Hematopoietic multipotent progenitor cell treated with erythropoietin and hydrocortisone succinate and interleukin-3 and kit ligand, for 17 days (in vitro differentiated cells): Measurements from ENCODE around the gene TENT5A.

Experiments used
- DNase-seq: peaks from one replicate; pipeline ENCODE4 v3.0.0-alpha.2; 2015; ENCODE audit warnings: low spot score

TENT5A gene

DNA sequence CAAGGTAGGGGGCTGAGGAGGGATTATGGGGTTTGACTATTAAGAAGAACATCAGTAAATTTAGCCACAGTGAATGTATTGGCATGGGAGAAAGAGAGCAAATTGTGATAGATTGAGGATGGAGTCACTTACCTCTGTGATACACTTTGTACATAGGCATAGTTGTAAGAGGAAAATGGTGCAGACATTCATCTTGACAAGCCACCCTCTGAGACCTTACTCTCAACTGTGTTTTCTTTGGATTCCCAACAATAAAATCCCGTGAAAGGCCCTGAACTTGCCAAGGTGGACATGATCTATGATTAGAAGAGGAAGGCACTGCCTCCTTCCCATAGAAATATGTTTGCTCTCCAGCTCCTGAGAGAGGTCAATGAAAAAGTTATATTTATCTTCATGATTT is 18.6 kb upstream of the TENT5A start:
- DNase-seq = no peak

DNA sequence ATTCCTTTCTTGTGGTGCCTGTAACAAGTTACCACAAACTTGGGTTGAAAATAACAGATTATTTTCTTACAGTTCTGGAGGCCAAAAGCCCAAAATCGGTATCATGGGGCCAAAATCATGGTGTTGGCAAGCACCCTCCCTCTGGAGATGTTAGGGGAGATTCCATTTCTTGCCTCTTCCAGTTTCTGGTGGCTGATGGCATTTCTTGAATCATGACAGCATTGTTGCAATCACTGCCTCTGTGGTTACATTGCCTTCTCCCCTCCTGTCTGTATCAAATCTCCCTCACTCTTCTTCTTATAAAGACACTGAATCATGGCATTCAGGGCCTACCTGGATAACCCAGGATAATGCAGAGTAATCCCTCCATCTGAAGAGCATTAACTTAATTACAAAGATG is 17.9 kb upstream of the TENT5A start:
- DNase-seq = no peak

GRCh38 chr6:81769824-81770223 is 17.3 kb upstream of the TENT5A start:
- DNase-seq = no peak

- no peak for DNase-seq
Observed at GRCh38 chr6:81768150-81768942, 15.9 kb upstream of the TENT5A start.

- DNase-seq = no peak
Observed at GRCh38 chr6:81767163-81767891, 14.8 kb upstream of the TENT5A start.

DNA sequence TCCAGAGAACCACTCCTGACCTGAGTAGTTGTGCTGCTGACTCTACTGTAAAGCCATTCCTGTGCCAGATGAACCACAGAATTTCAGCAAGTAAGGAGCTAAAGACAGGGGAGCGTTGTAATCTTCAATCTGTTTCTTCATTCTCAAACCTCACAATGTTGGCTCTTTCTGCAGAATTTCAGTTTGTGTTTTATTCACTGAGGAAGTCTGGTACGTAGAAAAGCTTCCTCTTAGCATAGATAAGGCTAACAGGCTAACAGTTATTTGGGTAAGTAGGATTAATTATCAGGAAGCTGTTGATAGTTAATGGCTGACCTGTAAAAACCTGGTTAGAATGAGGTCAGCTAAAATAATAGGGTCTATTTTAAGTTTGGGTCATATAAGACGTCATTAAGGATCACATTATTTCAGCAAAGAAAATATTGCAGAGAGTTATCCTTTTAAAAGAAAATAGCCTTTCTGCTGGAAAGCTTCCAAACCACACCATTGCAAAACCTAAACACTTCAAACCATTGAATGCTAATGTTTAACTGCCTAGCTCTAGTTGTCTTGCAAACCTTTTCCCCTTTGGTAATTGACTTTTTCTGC is 14.1 kb upstream of the TENT5A start:
- DNase-seq = no peak

DNA sequence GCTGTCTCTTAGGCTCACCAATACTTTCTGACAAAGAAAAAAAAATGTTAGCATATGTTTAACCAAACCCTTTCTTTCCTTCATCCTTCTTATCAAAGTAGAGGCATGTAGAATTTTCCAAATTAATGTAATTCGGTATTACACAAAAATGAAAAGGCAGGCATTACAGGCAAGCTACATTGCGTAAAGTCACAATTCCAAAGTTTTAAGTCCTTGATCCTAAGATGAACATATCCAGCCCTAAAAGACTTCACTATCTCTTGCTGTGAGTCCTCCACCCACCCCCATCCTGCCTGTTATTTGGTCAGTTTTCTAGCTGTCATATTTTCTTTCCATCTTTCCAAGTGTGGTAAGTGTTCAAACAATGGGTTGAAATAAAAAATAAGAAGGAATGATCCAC is 12.1 kb upstream of the TENT5A start:
- DNase-seq = no peak

- no peak for DNase-seq
Observed at GRCh38 chr6:81763968-81764367, 11.5 kb upstream of the TENT5A start.

DNA sequence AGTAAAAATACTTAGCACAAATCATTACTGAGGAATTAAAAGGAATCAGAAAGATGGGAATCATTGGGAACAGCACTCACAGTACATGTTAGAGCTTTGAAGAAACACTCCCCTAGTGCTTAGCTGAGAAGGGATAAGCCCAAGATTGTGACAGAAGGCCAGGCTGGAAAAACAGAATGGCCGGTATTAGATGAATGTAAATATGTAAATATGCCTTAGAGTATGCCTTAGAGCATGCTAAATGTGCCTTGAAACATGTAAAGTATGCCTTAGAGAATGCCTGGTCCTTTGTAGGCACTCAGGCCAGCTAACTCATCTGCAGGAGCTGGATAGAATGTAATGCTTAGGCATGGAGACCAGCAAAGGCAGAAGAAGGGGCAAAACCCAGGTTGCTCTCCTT is 10.6 kb upstream of the TENT5A start:
- no peak for DNase-seq

GRCh38 chr6:81762606-81763005 is 10.1 kb upstream of the TENT5A start:
- DNase-seq = no peak

DNA sequence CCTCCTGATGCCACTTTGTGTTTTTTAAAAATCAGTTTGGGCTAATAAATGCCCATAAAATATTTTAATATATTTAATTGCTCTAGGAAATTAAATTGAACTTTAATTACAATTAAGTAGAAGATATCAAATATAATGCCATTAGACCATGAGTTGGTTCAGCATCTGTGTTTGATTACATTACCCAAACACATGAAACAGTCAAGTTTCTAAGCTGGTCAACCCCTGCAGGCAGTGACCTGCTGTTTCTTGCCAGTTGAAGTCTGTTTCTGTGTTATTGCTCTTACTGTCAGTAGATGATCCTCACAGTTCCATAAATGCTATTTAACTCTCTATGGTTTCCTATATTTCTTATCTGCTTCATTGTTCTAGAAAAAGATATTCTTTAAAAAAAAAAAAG is 9.7 kb upstream of the TENT5A start:
- no peak for DNase-seq

GRCh38 chr6:81761197-81761596 is 8.7 kb upstream of the TENT5A start:
- no peak for DNase-seq

DNA sequence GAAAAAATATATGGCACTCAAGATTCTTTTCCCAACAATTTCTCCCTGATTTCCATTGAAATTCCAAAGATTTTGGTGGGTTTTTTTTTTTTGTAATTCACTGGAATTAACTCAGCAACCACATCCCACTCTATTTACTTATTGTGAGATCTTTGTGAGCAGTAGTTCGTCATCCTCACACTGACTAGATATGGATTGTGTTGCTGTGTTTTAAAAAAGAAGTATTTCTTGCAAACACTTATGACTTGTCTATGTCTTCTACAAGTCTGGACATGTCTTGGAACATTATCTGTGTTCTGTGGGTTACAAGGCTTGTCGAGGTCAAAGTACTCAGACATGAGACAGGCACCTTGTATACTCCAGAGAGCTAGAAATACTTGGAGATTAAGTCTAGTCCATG is 7.3 kb upstream of the TENT5A start:
- DNase-seq = no peak

DNA sequence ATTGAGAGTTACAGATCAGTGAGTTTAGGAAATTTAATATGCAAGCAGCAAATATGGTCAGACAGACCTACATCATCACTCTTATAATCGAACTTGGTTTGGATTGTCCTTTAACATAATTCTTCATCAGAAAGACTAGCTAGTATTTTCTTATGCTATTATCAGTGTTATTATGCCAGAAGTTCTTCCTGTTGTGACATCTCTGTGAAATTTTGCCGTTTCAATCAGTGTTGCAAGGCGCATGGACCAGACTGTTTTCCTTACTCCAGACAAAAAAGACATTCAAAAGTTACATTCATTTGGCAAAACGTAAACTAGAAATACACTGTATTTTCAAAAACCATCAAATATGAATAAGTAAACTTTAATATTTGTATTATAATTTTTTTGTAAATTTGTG is 5.7 kb upstream of the TENT5A start:
- no peak for DNase-seq

DNA sequence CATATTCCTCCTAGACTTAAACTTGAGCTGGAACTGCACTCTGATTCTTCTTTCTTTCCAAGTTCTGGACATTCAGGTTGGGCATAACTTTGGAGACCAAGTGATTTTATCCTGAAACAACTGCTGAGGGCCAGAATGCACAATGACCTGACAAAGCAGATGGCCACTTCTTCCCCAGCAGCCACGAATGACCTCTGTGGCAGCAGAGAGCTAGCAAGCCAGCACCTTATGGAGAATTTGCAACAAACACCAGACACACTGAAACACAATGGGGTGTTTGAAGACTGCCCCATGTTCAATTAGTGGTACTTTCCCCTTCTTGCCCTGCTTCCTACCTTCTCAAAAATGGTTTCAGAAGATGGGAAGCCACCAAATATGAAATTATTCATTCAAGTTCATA is 4.2 kb upstream of the TENT5A start:
- DNase-seq = no peak

DNA sequence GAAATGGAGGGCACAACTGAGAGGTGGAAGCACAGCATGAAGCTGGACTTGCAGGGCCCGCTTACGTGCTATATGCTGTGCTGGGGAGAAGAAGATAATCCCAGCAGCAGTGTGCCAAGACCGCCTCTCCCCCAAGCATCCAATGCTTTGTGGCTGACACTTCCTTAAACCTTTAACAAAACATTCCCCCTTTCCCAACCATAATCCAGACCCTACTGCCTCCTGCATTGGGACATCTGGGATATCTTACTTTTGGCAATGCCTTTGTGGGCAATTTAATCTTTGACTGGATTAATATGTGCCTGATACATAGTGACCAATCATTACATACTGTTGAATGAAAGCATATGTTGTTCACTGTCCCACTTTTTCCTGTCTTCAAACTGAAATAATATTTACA is 3.1 kb upstream of the TENT5A start:
- no peak for DNase-seq

DNA sequence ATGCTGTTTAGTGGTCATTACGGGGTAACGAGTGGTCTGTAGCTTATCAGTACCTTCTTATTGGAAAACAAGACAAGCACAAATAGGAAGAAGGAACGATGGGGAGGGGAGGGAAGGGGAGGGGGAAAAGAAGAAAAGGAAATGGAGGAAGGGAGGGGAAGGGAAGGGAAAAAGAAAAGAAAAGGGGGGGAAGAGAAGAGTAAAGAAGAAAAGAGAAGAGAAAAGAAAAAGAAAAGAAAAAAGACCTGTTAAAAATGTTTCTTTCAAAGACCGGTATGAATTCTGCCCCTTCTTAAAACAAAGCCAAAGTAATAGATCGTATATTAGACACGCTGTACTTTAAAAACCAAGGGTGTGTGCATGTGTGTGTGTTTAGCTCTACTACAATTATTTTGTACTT is 2.4 kb upstream of the TENT5A start:
- no peak for DNase-seq

DNA sequence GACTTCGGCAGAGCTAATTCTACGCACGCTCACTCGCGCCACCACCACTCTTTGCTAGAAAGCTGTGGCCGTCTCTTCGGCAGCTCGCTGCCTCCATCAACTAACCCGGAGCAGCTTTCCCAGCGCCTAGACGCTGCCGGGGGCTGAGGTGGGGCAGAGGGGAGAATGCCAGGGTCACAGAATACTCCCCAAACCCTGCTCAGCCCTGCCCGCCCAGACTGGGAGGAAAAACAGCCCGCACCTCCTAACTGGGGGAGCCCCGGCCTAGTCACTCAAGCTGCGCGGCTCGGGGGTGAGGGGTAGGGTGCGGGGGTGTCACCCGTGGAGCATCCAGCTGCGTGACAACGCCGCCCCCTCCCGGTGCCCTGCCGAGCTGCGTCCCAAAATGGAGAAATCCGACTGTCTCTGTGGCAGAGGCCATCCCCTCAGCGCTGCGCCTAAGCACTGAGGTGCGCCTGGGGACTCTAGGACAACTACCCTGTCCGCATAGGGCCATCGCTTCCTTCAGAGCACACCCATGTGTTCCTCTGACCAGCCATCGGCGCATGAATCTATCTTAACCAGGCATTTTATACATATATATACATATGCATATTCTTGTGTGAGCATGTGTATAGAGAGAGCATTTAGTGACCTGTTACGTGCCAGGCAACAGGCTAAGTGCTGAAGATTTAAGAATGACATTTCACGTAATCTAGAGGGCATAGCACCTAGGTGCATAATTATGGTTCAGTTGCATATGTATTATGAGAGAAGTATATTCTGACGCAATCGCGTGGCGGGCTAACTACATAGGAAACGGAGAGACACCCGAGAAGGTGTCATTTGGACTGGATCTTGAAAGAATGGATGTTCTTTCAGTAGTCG is 1.5 kb upstream of the TENT5A start:
- DNase-seq = peak; percentile 61

DNA sequence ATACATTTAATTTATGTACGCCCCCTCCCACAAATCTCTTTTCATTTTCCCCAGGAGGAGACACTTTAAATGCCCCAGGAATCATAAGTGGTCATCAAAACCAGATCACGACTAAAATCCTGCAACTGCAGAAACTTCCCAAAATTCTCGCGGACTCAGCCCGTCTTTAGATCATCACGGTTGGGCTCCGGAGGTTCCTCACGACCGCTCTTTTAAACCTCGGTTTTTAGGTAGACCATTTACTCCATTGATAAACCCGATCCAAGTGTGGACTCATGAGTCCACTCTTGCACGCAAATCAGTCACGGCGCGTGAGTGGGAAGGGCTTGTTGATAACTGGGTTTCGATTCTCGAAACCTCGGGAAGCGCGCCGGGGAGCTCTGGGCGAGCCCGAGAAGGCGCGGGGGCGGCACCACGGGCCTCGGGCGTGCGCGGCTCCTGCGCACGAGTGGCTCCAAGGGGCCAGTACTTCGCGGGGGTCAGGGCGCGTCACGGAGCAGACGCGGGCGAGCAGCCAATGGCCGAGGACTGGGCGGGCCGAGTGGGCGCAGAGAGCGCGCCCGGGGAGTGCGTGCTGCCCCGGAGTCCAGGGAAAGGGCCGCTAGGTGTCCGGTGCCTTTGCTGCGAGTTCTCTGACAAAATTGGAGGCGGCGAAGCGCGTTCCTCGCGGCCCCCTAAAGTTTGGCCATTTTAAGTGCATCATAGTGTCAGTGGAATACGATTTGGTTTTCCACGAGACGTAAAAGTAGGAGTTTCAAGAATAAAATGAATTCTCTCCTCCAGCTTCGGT is 635 bp upstream of the TENT5A start:
- peak; percentile 71 for DNase-seq

GRCh38 chr6:81751388-81752083 is 945 bp downstream of the TENT5A start:
- peak; percentile 26 for DNase-seq
